Activated T-cell treated with anti-CD3 and anti-CD28 coated beads, Interleukin-2, amount 50 U/mL, for 72 hours (primary cell): ENCODE data around the gene ATP2A2. TPM values are rescaled to one million over a fixed set of nuclear protein-coding genes. Genes with fewer than 3 reads are reported as not detected.
A peak's percentile ranks its signal among the peaks of the same experiment; 100 is the strongest.
"Not testable (repeated sequence)": the region's sequence is repeated elsewhere in the genome, so short reads cannot be mapped to it uniquely, and the experiment has no call there.

Experiments used
- ATAC-seq, 2 donors: fragments of 150-1000 bp; cut with Tn5 transposase; replicated peaks in 1 of 2; 2 replicates each; pipeline ENCODE4 v1.10.0; 2021; ENCODE audit warnings: moderate library complexity in 2 of 2, mild to moderate bottlenecking in 1 of 2
- DNase-seq, 2 donors: peaks; one replicate each; pipeline ENCODE4 v3.0.0; 2021 to 2022; ENCODE audit warnings: mixed read lengths in 1 of 2
- H3K27ac Mint-ChIP-seq: one replicate; pipeline ENCODE4 v1.8.0; 2022; ENCODE audit warnings: mild to moderate bottlenecking, moderate library complexity, mixed read lengths
- H3K27me3 Mint-ChIP-seq: one replicate; pipeline ENCODE4 v1.8.0; 2022; ENCODE audit warnings: low read depth, mixed read lengths
- H3K36me3 Mint-ChIP-seq, 2 donors: one replicate each; pipeline ENCODE4 v1.8.0; 2022; ENCODE audit warnings: mixed read lengths in 2 of 2, mild to moderate bottlenecking in 1 of 2; ENCODE audit not compliant: insufficient read depth in 2 of 2
- H3K4me1 Mint-ChIP-seq: one replicate; pipeline ENCODE4 v1.8.0; 2022; ENCODE audit warnings: low read depth, mixed read lengths
- H3K4me3 Mint-ChIP-seq, 2 donors: one replicate each; pipeline ENCODE4 v1.8.0; 2022; ENCODE audit warnings: mild to moderate bottlenecking in 2 of 2, mixed read lengths in 2 of 2, moderate library complexity in 2 of 2
- H3K9me3 Mint-ChIP-seq, 2 donors: one replicate each; pipeline ENCODE4 v1.8.0; 2022; ENCODE audit warnings: mixed read lengths in 2 of 2
- total RNA-seq, 2 donors: library from RNA; stranded (reverse); gene quantifications; one replicate each; pipeline ENCODE4 v1.2.3, GENCODE V29; 2022

Gene ATP2A2
- total RNA-seq, 2 donors from 2014 or later = 106 to 127 TPM

DNA sequence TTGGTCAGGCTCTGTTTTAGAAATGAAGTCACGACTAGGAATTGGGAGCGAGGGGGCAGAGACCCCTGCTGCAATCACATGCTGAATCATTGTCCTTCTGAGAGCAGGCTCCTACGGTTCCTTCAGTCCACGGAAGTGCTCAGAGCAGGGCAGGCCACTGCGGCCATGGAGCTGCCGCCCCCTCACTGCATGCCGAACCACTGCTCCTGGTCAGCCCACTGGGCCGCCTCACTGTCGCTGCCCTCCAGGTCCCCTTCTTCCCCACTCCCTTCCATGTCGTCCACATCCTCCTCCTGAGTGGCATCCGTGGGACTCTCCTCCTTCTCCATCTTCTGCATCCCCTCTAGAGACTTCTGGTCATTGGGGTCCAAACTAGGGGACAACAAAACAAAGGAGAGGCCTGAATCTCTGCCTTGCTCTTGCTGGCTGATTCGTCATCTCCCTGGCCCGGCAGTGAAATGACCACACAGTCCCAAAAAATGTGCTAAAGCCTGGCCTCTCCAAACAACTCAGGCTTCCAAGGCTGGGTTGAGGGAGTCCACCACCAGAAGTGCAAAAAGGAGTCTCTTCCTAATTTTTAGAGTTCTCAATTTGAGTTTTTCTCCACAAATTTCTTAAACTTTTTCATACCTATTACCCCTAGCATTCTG is 93.0 kb downstream of the ATP2A2 start:
- peaks cover 6 to 27% of the 10 kb centered on the region in 2 donors for H3K36me3 Mint-ChIP-seq
- no peaks in the 10 kb centered on the region for H3K9me3 Mint-ChIP-seq

DNA sequence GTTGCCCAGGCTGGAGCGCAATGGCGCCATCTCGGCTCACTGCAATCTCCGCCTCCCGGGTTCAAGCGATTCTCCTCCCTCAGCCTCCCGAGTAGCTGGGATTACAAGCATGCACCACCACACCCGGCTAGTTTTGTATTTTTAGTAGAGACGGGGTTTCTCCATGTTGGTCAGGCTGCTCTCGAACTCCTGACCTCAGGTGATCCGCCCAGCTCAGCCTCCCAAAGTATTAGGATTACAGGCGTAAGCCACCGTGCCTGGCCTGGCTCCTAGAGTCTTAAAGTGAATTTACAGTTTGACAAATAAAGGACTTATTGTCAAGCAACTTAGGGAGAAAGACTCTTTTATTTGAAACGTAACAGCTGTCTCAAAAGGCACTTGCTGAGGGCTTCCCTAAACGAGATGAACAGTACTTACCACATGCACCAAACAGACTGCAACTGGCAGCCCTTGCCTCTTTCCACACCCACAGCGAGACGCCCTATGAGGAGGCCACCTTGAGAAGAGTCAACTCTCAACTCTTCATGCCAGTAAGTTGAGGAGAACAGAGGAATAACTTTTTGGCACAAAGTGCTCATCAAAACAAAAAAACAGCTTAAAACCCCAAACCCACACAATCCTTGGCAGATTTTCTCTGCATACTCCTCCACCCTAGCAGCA is 97.2 kb downstream of the ATP2A2 start:
- not testable (repeated sequence) for ATAC-seq, H3K27me3 Mint-ChIP-seq, H3K4me1 Mint-ChIP-seq, H3K9me3 Mint-ChIP-seq, DNase-seq, H3K27ac Mint-ChIP-seq, H3K4me3 Mint-ChIP-seq
- peaks cover 8 to 39% of the 10 kb centered on the region in 2 donors for H3K36me3 Mint-ChIP-seq

More for the DNA sequence above, 93.0 kb downstream of the ATP2A2 start:
- Mint-ChIP-seq H3K27ac (no peak overlapping the region), H3K4me3 (no peak overlapping the region), H3K27me3 (no peaks in the 10 kb centered on the region), H3K4me1 (no peaks in the 10 kb centered on the region)
- ATAC-seq (no peak), DNase-seq (no peak)

DNA sequence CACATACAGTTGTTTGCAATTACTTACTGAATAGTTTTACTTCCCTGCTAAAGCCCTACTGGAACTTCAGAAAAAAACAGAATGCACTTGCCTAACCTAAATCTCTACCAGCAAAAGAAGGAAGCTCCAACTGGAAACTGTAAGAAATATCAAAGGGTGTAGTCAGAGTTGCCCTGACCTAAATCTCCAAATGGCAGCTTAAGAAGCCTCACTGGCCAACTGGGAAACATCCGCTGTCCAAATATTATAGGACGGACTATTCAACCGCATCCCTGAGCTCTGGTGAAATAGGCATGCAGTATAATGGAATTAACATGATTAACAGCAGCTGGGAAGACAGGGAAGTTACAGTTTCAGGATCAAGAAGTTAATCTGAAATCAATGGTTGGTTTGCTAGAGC is 98.2 kb downstream of the ATP2A2 start:
- H3K36me3 Mint-ChIP-seq = peaks cover 7 to 36% of the 10 kb centered on the region in 2 donors

DNA sequence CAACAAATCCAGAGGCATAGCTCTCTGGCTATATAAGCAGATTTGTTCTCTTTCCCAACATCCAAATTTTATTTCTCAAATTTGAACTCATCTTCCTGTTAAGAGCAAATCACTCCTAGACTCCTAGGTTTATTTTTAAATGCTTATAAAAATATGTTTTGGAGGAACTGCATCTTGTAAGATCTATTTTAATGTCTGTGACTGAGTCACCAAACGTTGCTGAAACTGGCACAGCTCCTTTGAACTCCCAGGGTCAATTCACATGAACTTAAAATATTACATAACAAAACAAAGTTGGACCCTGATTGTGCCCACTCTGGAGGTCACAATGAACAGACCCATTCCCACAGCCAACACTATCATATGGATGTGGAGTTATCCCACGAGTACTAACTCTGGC is 98.6 kb downstream of the ATP2A2 start:
- no peak for ATAC-seq
- DNase-seq = no peak
- Mint-ChIP-seq H3K36me3 (peaks cover 6 to 38% of the 10 kb centered on the region in 2 donors), H3K27me3 (no peaks in the 10 kb centered on the region), H3K4me3 (no peak overlapping the region), H3K27ac (no peak overlapping the region), H3K4me1 (peaks cover 18% of the 10 kb centered on the region), H3K9me3 (no peaks in the 10 kb centered on the region)

More for the DNA sequence above, 98.2 kb downstream of the ATP2A2 start:
- H3K4me1 Mint-ChIP-seq = peaks cover 14% of the 10 kb centered on the region
- ATAC-seq = no peak
- no peaks in the 10 kb centered on the region for H3K9me3 Mint-ChIP-seq
- H3K4me3 Mint-ChIP-seq = no peak overlapping the region
- H3K27me3 Mint-ChIP-seq = no peaks in the 10 kb centered on the region
- H3K27ac Mint-ChIP-seq = no peak overlapping the region
- no peak for DNase-seq

DNA sequence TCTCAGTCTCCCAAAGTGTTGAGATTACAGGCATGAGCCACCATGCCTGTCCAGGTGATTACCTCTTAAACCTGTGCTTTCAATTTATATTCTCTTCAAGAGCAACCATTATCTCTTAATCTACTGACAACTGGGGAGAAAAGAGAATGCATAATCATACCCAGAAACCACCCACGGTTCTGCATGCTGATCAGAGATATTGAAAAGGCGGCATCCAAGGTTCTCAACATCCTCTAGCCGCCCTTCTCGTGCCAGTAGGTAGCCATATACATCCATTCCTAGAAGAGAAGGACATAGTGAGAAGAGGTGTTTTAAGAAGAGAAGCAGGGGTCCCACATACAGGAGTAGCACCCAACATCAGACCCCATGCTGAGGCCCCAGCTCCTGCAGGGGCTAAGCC is 101.6 kb downstream of the ATP2A2 start:
- H3K27me3 Mint-ChIP-seq = no peaks in the 10 kb centered on the region
- no peaks in the 10 kb centered on the region for H3K9me3 Mint-ChIP-seq
- DNase-seq (peak; percentile 17 to 18), ATAC-seq (peak; percentile 65 to 78)
- peaks cover 27% of the 10 kb centered on the region for H3K4me1 Mint-ChIP-seq
- peaks cover 5 to 34% of the 10 kb centered on the region in 2 donors for H3K36me3 Mint-ChIP-seq
- H3K4me3 Mint-ChIP-seq = no peak overlapping the region
- peak overlapping the region; percentile 6 for H3K27ac Mint-ChIP-seq

Other genes with a start within 250 kb of the ATP2A2 start
- 10 to 100 TPM; 16.9 to 19.0 TPM for gene C12orf76, start 232.7 kb upstream of the ATP2A2 start, total RNA-seq
- gene IFT81, start 156.9 kb upstream of the ATP2A2 start, total RNA-seq = 1 to 10 TPM; 1.3 to 1.4 TPM
- 10 to 100 TPM; 49.1 to 61.1 TPM for gene ANAPC7, start 122.5 kb downstream of the ATP2A2 start, total RNA-seq
- gene ARPC3, start 169.1 kb downstream of the ATP2A2 start, total RNA-seq = 100 to 1,000 TPM; 166 to 210 TPM
- 10 to 100 TPM; 42.3 to 43.4 TPM for gene GPN3, start 187.0 kb downstream of the ATP2A2 start, total RNA-seq
- gene FAM216A, start 187.6 kb downstream of the ATP2A2 start, total RNA-seq = 10 to 100 TPM; 17.5 to 23.4 TPM
- 100 to 1,000 TPM in 1 of 2 donors, 10 to 100 TPM in 1; 98.2 to 104 TPM for gene VPS29, start 220.9 kb downstream of the ATP2A2 start, total RNA-seq
- 1 to 10 TPM; 2.3 to 4.4 TPM for gene RAD9B, start 221.1 kb downstream of the ATP2A2 start, total RNA-seq